Endothelial cell (in vitro differentiated cells): ENCODE data around the gene NDUFAF8. TPM values are rescaled to one million over a fixed set of nuclear protein-coding genes. Genes with fewer than 3 reads are reported as not detected.
"Not testable (repeated sequence)": the region's sequence is repeated elsewhere in the genome, so short reads cannot be mapped to it uniquely, and the experiment has no call there.

ENCODE experiments used
- DNase-seq: peaks from one replicate; pipeline ENCODE4 v3.0.0; 2021; ENCODE audit warnings: low spot score
- H3K27ac Mint-ChIP-seq: one replicate; pipeline ENCODE4 v1.8.0; 2021; ENCODE audit warnings: mixed read lengths, inconsistent platforms; ENCODE audit not compliant: unreplicated experiment
- H3K27me3 Mint-ChIP-seq: one replicate; pipeline ENCODE4 v1.8.0; 2021; ENCODE audit warnings: mild to moderate bottlenecking, moderate library complexity, mixed read lengths, inconsistent platforms; ENCODE audit not compliant: unreplicated experiment
- H3K36me3 Mint-ChIP-seq: one replicate; pipeline ENCODE4 v1.8.0; 2021; ENCODE audit warnings: mild to moderate bottlenecking, low read depth, mixed read lengths, inconsistent platforms; ENCODE audit not compliant: unreplicated experiment
- H3K4me1 Mint-ChIP-seq: one replicate; pipeline ENCODE4 v1.8.0; 2021; ENCODE audit warnings: mild to moderate bottlenecking, mixed read lengths, inconsistent platforms; ENCODE audit not compliant: unreplicated experiment
- H3K4me3 Mint-ChIP-seq: one replicate; pipeline ENCODE4 v1.8.0; 2021; ENCODE audit warnings: mild to moderate bottlenecking, mixed read lengths, inconsistent platforms; ENCODE audit not compliant: unreplicated experiment
- H3K9me3 Mint-ChIP-seq: one replicate; pipeline ENCODE4 v1.8.0; 2021; ENCODE audit warnings: mixed read lengths, inconsistent platforms; ENCODE audit not compliant: unreplicated experiment
- total RNA-seq: library from RNA; stranded (reverse); fragmentation: NEBNext Ultra II Directional; extraction: Animal tissue kit (Norgen Biotek cat#: 25700); gene quantifications from one replicate; pipeline ENCODE4 v1.2.1, GENCODE V29; 2021; ENCODE audit not compliant: unreplicated experiment
- TF ChIP-seq, protein P1 (sequence below): fragments of 200-600 bp; sonication (generic); IDR thresholded peaks from one replicate; pipeline ENCODE4 v1.5.0; 2021; ENCODE audit warnings: antibody characterized with exemption; ENCODE audit not compliant: unreplicated experiment

NDUFAF8 gene
- total RNA-seq, 1 donor from 2014 or later, result 31.2 TPM

DNA sequence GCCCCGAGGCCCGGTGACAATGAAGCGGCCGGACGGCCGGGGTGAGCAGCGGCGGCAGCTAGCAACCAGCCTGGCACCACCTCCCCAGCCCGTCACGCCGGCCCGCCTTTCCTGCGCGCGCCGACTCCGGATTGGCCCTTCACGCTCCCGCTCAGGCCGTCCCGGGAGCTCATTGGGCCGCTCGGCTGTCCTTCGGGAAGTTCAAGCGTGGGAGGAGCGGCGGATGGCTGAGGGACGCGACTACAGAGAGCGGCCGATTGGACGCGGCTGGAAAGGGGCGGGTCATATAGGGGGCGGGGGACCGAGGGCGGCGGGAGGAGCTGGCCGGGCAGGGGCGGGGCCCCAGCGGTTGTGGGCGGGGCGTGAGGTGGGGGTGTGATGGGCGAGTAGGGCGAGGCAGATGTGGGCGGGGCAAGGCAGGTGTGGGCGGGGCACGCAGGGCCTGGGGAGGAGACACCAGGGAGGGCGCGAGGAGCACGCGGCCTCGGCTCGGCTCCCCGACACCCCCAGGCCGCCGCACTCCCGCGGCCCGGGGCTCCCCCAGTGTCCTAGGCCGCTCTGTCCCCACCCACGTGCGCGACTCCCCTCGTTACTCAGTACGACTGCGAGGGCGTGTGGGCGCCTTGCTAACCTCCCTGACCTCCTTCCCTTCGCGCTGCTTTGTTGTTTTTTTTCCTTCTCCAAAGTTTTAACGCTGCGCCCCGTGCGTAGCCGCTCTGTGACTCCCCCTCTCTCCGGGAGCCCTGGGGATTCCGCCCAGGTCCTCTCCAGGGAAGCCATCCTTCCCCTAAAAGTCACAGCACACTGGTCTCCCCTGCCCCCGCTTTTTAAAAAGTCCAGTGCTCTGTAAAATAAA is 16.0 kb upstream of the NDUFAF8 start, which contains the start of gene CEP131:
CEP131 (minus strand) TSS at position 60 of the 856 bp plus-strand sequence. CDS start 2,909 bp downstream, outside the sequence.
- H3K4me1 Mint-ChIP-seq, result peaks cover 9% of the 10 kb centered on the region

DNA sequence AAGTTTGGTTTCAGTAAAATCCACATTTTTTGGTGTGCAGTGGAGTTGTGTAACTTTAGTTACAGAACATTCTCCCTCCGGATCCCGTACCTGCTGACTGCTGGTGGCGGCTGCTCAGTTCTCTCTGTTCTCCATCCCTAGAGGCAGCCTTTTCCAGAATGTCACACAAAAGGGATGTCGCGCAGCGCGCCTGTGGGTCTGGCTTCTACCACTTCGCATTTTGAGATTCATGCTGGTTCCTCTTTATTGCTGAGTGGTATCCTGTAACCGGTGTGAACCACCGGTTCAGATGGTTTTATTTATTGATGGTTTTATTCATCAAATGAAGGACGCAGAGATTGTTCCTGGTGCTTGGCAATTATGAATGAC is 15.4 kb upstream of the NDUFAF8 start:
- H3K27me3 Mint-ChIP-seq, result peaks cover 2% of the 10 kb centered on the region
- peak overlapping the region; percentile 89 for H3K4me3 Mint-ChIP-seq
- TF ChIP-seq, protein P1, sequence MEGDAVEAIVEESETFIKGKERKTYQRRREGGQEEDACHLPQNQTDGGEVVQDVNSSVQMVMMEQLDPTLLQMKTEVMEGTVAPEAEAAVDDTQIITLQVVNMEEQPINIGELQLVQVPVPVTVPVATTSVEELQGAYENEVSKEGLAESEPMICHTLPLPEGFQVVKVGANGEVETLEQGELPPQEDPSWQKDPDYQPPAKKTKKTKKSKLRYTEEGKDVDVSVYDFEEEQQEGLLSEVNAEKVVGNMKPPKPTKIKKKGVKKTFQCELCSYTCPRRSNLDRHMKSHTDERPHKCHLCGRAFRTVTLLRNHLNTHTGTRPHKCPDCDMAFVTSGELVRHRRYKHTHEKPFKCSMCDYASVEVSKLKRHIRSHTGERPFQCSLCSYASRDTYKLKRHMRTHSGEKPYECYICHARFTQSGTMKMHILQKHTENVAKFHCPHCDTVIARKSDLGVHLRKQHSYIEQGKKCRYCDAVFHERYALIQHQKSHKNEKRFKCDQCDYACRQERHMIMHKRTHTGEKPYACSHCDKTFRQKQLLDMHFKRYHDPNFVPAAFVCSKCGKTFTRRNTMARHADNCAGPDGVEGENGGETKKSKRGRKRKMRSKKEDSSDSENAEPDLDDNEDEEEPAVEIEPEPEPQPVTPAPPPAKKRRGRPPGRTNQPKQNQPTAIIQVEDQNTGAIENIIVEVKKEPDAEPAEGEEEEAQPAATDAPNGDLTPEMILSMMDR, result no peak
- no peak for DNase-seq
- H3K27ac Mint-ChIP-seq, result no peak overlapping the region
- no peaks in the 10 kb centered on the region for H3K9me3 Mint-ChIP-seq
- H3K36me3 Mint-ChIP-seq, result peaks cover 13% of the 10 kb centered on the region
- peaks cover 9% of the 10 kb centered on the region for H3K4me1 Mint-ChIP-seq

More for the DNA sequence above, 16.0 kb upstream of the NDUFAF8 start, which contains the start of gene CEP131:
- TF ChIP-seq, protein P1, result no peak
- peak; percentile 99 for DNase-seq
- peak within 1 kb of the TSS; percentile 89 for H3K4me3 Mint-ChIP-seq
- peaks cover under 1% of the 10 kb centered on the region for H3K27me3 Mint-ChIP-seq
- no peaks in the 10 kb centered on the region for H3K9me3 Mint-ChIP-seq
- H3K27ac Mint-ChIP-seq, result no peak within 1 kb of the TSS
- peaks cover 10% of the 10 kb centered on the region for H3K36me3 Mint-ChIP-seq

DNA sequence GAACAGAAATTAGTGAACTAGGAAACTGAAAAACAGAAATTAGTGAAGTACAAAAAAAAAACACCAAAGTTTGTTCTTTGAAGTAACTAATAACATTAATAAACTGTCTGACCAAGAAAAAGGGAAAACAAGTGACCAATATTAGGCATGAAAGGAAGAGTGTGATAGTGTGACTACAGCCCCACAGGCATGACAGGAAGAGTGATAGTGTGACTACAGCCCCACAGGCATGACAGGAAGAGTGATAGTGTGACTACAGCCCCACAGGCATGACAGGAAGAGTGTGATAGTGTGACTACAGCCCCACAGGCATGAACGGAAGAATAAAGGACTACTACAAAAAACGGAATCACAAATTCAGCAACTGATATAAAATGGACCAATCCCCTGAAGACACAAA is 11.5 kb upstream of the NDUFAF8 start:
- H3K27me3 Mint-ChIP-seq, H3K4me1 Mint-ChIP-seq, DNase-seq, H3K9me3 Mint-ChIP-seq: not testable (repeated sequence)
- peaks cover 27% of the 10 kb centered on the region for H3K36me3 Mint-ChIP-seq
- H3K4me3 Mint-ChIP-seq, result peak overlapping the region; percentile 3
- peak overlapping the region; percentile 26 for H3K27ac Mint-ChIP-seq

DNA sequence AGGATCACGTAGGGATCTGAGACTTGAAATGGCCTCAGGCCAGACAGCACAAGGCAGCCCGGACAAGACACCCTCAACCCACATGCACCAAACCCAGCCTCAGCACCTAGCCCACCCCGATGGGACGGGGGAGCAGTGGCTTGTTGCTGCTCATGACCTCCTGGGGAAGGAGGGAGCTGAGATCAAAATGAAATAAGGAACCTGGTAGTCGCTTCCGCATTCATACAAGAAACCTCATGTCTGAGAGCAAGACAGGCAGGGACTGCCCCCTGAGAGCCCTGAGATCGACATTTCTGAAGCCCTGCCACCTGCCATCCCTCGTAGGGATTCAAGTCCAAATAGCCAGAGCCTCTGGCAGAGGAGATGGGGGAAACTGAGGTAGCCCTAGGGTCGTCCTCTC is 10.7 kb upstream of the NDUFAF8 start:
- TF ChIP-seq, protein P1, result no peak
- H3K27me3 Mint-ChIP-seq, result peaks cover 9% of the 10 kb centered on the region

DNA sequence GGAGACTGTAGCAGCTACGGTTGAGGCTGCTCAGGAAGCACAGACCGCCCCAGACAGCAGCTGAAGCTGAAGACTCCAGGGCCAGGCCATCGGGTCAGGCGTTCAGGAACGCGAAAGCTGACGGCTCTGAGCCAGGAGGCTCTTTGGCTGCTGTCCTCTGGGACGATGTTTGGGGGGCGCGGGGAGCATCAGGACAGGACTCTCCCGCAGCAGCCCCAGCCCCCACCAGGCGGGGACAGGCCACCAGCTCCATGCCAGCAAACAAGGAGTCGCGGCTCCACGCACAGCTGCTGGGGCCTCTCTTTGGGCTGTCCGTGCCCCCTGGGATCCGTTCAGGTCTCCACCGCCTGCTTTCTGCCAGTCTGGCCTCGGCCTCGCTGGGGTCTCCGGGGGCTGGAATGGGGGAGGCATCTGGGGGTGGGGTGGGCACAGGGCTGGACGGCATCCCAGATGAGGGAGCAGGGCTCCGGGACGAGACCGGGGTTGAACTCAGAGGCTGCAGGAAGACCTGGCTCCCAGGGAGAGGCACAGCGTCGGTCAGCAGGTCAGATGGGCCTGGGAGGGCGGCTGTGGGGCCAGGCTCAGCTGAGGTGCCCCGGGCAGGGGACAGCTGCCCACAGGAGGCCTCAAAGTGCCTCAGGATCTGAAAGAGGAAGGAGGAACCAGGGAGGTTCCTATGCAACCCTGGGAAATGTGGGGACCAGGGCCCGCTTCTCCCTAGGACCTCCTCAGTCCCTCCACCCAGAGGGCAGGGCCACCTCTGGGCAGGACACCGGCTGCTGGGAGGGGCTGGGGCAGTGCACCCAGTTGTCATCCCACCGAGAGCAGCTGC is 10.1 kb upstream of the NDUFAF8 start:
- H3K27me3 Mint-ChIP-seq, result peaks cover 9% of the 10 kb centered on the region
- no peak overlapping the region for H3K27ac Mint-ChIP-seq
- H3K36me3 Mint-ChIP-seq, result peaks cover 22% of the 10 kb centered on the region
- no peak overlapping the region for H3K4me3 Mint-ChIP-seq
- H3K9me3 Mint-ChIP-seq, result no peaks in the 10 kb centered on the region
- H3K4me1 Mint-ChIP-seq, result peaks cover 4% of the 10 kb centered on the region
- DNase-seq, result no peak
- TF ChIP-seq, protein P1, result no peak

More for the DNA sequence above, 10.7 kb upstream of the NDUFAF8 start:
- Mint-ChIP-seq H3K4me1 (peaks cover 8% of the 10 kb centered on the region), H3K36me3 (peaks cover 26% of the 10 kb centered on the region), H3K4me3 (peak overlapping the region; percentile 69), H3K27ac (no peak overlapping the region), H3K9me3 (no peaks in the 10 kb centered on the region)
- DNase-seq, result no peak
